Tongue (tissue), 2 donors: ENCODE results near the gene DHRS9. TPM values are rescaled to one million over a fixed set of nuclear protein-coding genes. Genes with fewer than 3 reads are reported as not detected.
"Not testable (repeated sequence)": the region's sequence is repeated elsewhere in the genome, so short reads cannot be mapped to it uniquely, and the experiment has no call there.

ENCODE experiments used
- DNase-seq: peaks from one replicate; pipeline ENCODE4 v3.0.0-alpha.2; 2015
- total RNA-seq: library from RNA; depleted of rRNA; stranded (reverse); fragments of >200 nt; gene quantifications from one replicate; pipeline ENCODE4 v1.2.3, GENCODE V29; 2014

Gene DHRS9
- total RNA-seq, 1 donor from 2014 or later = 1.6 TPM

DNA sequence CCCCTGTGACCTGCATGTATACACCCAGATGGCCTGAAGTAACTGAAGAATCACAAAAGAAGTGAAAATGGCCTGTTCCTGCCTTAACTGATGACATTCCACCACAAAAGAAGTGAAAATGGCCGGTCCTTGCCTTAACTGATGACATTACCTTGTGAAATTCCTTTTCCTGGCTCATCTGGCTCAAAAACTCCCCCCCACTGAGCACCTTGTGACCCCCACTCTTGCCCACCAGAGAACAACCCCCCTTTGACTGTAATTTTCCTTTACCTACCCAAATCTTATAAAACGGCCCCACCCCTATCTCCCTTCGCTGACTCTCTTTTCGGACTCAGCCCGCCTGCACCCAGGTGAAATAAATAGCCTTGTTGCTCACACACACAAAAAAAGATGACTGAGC, 67.1 kb downstream of the DHRS9 start:
- not testable (repeated sequence) for DNase-seq

DNA sequence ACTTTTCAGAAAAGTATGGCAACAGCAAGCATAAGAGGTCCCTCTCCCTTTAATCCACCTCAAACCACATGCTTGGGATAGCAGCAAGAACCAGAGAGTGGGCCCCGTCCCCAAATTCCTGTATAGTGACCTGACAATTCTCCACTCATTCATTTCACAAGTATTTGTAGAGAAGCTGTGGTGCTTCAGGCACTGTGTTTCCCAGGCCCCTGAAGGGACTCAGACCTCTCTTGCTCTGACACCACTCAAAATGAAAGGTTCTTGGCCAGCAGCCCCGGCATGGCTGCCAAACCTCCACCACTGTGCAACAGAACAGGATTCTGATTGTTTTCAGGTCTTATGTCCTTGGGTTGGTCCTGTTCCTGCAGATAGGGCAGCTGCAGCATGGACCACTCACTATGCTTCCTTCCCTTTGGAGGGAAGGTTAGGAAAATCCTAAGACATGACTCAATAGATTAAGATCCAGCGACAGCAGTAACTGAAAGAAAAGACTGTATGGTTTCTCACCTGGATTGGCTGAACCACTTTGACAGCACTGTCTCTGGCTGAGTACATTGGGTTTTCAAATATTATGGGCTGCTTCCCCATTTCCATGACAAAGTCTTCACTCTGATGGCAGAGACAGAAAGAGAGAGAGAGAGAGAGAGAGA, 67.6 kb downstream of the DHRS9 start:
- no peak for DNase-seq

- DNase-seq = no peak
Observed at GRCh38 chr2:169137924-169138323, 68.6 kb downstream of the DHRS9 start.

DNA sequence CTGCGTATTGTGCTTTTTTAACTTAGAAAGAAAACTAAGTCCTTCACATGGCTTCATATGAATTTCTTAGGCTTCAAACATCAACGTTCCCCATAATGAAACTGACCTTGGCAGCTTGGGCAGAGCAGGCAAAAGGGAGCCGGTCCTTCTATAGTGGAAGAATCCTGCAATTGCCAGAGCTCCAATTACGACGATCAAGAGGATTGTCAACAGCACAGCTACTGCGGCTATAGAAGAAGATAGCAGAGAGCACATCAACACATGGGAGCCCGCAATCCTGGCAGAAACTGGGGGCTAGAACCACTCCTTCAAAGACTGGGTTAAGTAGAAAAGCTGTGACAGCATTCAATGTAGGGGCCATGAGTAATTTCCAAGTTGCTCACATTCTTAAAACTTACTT, 69.8 kb downstream of the DHRS9 start:
- DNase-seq = no peak

DNA sequence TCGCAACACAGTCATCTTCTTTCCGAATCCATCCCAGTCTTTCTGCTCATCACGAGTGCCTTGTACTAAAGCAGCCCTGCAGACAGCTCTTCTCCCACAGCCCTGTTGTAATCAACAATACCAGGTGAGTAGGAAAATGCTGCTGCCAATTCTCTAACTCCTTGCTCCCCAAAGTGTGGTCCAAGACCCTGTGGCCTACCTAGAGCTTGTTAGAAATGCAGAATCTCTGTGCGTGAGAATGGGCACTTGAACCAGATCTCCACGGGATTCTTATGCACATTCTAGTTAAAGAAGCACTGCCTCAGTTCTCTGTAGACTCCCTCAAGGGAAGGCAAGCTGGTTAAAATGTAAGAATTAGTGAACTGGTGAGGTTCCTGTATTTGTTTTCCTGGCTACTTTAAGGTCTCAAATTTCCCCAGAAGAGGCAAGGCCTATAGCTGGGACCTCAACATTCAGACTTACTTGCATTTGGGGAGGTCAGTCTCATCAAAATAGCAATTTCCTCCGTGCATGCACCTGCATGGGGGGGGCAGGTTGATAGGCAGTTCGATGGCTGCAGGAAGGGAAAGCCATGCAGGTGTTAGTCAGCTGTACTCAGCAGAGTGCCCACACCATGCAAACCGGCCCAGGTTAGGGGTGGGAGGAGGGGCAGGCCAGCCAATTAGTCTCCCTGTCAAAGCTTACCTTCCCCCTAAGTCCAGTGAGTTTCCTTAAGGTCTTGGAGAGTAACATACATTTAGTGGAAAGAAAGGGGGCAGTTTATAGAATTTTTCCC, 70.8 kb downstream of the DHRS9 start:
- no peak for DNase-seq

DNA sequence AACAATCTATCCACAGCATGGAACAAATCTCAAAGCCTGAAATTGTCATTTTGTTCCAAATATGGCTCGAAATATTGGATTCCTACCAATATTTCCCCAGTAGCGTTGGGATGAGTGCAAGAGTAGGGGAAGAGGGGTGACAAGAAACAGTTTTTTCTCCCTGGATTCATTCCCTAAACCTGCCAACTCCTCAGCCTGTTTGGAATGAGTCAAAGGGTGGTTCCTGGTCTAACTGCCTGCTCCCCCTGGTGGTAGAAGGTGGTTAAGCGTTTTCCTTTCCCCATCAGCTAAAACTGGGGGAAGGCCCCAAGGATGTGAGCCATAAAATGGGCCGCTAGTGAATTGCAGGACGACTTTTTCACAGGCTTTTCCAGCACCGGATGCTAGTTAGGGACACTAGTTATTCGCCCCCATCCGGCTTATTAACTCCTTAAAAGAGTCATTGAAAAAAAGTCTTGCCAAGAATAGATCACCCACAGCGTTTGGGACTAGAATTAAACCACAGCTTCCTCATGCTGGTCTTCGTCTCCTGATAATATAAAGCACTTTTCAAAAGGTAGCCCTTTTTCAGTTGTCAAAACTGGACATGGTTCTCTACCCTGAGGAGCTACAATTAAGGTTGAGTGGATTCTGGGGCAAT, 72.5 kb downstream of the DHRS9 start:
- peak; percentile 59 for DNase-seq

DNA sequence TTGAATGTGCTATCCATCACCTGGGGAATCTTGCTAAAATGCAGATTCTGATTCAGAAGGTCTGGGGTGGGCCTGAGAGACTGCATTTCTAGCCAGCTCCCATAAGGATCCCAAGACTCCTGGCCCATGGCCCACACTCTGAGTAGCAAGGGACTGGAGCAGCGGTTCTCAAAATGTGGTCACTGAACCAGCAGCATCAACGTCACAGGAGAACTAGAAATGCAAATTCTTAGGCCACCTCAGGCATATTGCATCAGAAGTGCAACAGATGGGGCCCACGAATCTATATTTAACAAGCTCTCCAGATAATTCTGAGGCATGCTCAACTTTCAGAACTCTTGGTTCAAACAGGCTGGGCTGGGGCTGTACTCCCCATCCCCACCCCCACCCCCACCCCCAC, 74.6 kb downstream of the DHRS9 start:
- DNase-seq = no peak

Other genes with a start within 250 kb of the DHRS9 start
- 3.4 TPM for gene SPC25, start 179.1 kb upstream of the DHRS9 start, total RNA-seq
- not detected for gene G6PC2, start 168.3 kb upstream of the DHRS9 start, total RNA-seq
- gene ABCB11, start 38.2 kb upstream of the DHRS9 start, total RNA-seq = not detected